22Rv1 (cell line): ENCODE data around the gene STARD10.

ENCODE experiments used
- ZFX ChIP-seq: fragments of 450-650 bp; IDR thresholded peaks from 2 replicates; pipeline ENCODE4 v1.6.1; 2017; ENCODE audit warnings: antibody characterized with exemption, borderline replicate concordance
- TF ChIP-seq, protein P1 (sequence below): fragments of 450-650 bp; IDR thresholded peaks from 2 replicates; pipeline ENCODE4 v1.5.1; 2017; ENCODE audit warnings: mild to moderate bottlenecking

DNA sequence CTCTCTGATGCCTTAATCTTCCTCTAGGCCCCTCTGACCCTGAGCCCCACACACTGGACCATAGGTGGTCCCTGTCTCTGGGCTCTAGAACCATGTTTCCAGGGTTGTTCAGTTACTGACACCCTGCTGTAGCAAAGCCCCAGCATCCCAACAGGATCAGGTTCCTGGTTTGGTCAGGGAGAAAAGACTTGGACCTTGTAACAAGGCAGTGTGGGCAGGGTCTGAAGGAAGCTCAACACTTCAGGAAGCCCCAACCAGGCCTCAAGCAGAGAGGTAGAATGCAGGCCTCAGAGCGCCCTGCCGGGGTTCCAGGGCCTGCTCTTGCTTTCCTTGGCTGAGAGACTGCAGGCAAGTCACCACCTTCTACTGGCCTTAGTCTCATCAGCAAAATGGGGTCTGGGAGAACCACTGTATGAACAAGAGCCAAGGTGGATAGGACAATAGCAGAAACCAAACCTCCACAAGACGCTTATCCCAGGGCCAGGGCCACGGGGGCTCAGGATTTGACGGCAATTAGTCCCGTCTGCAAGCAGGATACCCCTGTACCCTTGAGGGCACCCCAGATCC is 46.5 kb downstream of the STARD10 start:
- TF ChIP-seq, protein P1, sequence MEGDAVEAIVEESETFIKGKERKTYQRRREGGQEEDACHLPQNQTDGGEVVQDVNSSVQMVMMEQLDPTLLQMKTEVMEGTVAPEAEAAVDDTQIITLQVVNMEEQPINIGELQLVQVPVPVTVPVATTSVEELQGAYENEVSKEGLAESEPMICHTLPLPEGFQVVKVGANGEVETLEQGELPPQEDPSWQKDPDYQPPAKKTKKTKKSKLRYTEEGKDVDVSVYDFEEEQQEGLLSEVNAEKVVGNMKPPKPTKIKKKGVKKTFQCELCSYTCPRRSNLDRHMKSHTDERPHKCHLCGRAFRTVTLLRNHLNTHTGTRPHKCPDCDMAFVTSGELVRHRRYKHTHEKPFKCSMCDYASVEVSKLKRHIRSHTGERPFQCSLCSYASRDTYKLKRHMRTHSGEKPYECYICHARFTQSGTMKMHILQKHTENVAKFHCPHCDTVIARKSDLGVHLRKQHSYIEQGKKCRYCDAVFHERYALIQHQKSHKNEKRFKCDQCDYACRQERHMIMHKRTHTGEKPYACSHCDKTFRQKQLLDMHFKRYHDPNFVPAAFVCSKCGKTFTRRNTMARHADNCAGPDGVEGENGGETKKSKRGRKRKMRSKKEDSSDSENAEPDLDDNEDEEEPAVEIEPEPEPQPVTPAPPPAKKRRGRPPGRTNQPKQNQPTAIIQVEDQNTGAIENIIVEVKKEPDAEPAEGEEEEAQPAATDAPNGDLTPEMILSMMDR, result no peak
- no peak for TF ChIP-seq ZFX
